Upper lobe of left lung (tissue), 6 donors: Measurements from ENCODE around the gene LMTK3. TPM values are rescaled to one million over a fixed set of nuclear protein-coding genes. Genes with fewer than 3 reads are reported as not detected.

Experiments used
- ATAC-seq, 2 donors: fragments of 200-7000 bp; cut with Tn5 transposase; one replicate each; pipeline ENCODE4 v1.9.1; 2022; ENCODE audit warnings: mild to moderate bottlenecking in 2 of 2, moderate library complexity in 2 of 2; ENCODE audit not compliant: low FRiP score in 2 of 2
- DNase-seq, 2 donors: peaks; one replicate each; pipeline ENCODE4 v3.0.0-alpha.2; 2019 to 2020
- H3K27ac ChIP-seq, 4 donors: fragments of 200-600 bp; sonication (generic); one replicate each; pipeline ENCODE4 v1.5.1; 2016 to 2019
- H3K27me3 ChIP-seq, 4 donors: fragments of 200-600 bp; sonication (generic); one replicate each; pipeline ENCODE4 v1.5.1; 2017 to 2019
- H3K36me3 ChIP-seq, 4 donors: fragments of 200-600 bp; sonication (generic); one replicate each; pipeline ENCODE4 v1.5.1; 2016 to 2019
- H3K4me1 ChIP-seq, 4 donors: fragments of 200-600 bp; sonication (generic); one replicate each; pipeline ENCODE4 v1.5.1; 2018 to 2019
- H3K4me3 ChIP-seq, 4 donors: fragments of 200-600 bp; sonication (generic); one replicate each; pipeline ENCODE4 v1.5.1; 2017 to 2019; ENCODE audit warnings: mild to moderate bottlenecking in 2 of 4, moderate library complexity in 1 of 4
- H3K9me3 ChIP-seq, 4 donors: fragments of 200-600 bp; sonication (generic); one replicate each; pipeline ENCODE4 v1.5.1; 2018 to 2019
- CTCF ChIP-seq, 6 experiments: fragments of 450-650 bp in 4 of 6; fragments of 200-600 bp in 2 of 6; sonication (generic) in 2 of 6; IDR thresholded peaks; one replicate each; pipeline ENCODE4 v1.5.1; 2016 to 2019; ENCODE audit warnings: antibody characterized with exemption in 6 of 6
- EP300 ChIP-seq, 4 donors: sonication (generic); formaldehyde crosslinking; IDR thresholded peaks; one replicate each; pipeline ENCODE4 v1.5.1; 2017; ENCODE audit warnings: antibody characterized with exemption in 4 of 4, control low read depth in 2 of 4
- POLR2A ChIP-seq, 4 donors: fragments of 450-650 bp; IDR thresholded peaks; one replicate each; pipeline ENCODE4 v1.5.1; 2016 to 2017; ENCODE audit warnings: antibody characterized with exemption in 4 of 4, mild to moderate bottlenecking in 2 of 4
- POLR2AphosphoS5 ChIP-seq, 2 donors: sonication (generic); formaldehyde crosslinking; IDR thresholded peaks; one replicate each; pipeline ENCODE4 v1.5.1; 2017; ENCODE audit warnings: antibody characterized with exemption in 2 of 2
- WGBS, 2 donors: methylation state at CpG; one replicate each; pipeline ENCODE4 v1.1.5; 2017 to 2018; 5-methylcytosine and 5-hydroxymethylcytosine counted together
- total RNA-seq, 6 donors: library from RNA; depleted of rRNA in 4 of 6; stranded (reverse); fragments of >200 nt in 4 of 6; gene quantifications; one replicate each; pipeline versions ENCODE4 v1.1.0 to v1.2.1, GENCODE V29; 2016 to 2021
- donor health status: DM: no; HTN: no; CAD: no; lungs with moderate emphysema.
- donor health status: DM: no; HTN: yes; CAD: no; lungs with severe emphysema.

The LMTK3 gene
- 10 to 100 TPM in 4 of 6 donors, 1 to 10 TPM in 2; 4.9 to 45.1 (median 13.1) TPM for total RNA-seq

- Histone ChIP-seq H3K27ac (no peak within 1 kb of the TSS), H3K27me3 (peaks cover 0 to 32% (median 21%) of the 10 kb centered on the region in 4 donors), H3K36me3 (no peaks in the 10 kb centered on the region), H3K4me1 (peaks cover 15 to 37% (median 16%) of the 10 kb centered on the region in 4 donors), H3K9me3 (no peaks in the 10 kb centered on the region), H3K4me3 (peak within 1 kb of the TSS in 3 of 4 donors; percentile 3 to 25 (median 19))
- 0 to 17% methylated on average over 6 to 20 of the region's 32 CpGs for WGBS, 2 donors
- DNase-seq (peak in 1 of 2 donors; percentile 62), ATAC-seq (no peak)
- TF ChIP-seq POLR2A (IDR thresholded peaks at IDR 0.05), result no peak
- TF ChIP-seq CTCF (IDR thresholded peaks at IDR 0.05), result no peak
- no peak for TF ChIP-seq POLR2AphosphoS5 (IDR thresholded peaks at IDR 0.05)
- no peak for TF ChIP-seq EP300 (IDR thresholded peaks at IDR 0.05)
These were observed at the start of gene LMTK3 for GRCh38 chr19:48511800-48512503. Gene LMTK3, minus strand, starts transcription at chr19:48511835. Its CDS starts 259 bp downstream, at chr19:48511576.

GRCh38 chr19:48561412-48561811, 49.8 kb upstream of the LMTK3 start:
- Histone ChIP-seq H3K4me1 (peaks cover 0 to 7% (median 0%) of the 10 kb centered on the region in 4 donors), H3K36me3 (no peaks in the 10 kb centered on the region), H3K27ac (no peak overlapping the region), H3K9me3 (no peaks in the 10 kb centered on the region), H3K27me3 (no peaks in the 10 kb centered on the region), H3K4me3 (no peak overlapping the region)
- TF ChIP-seq CTCF (IDR thresholded peaks at IDR 0.05) (no peak), POLR2AphosphoS5 (IDR thresholded peaks at IDR 0.05) (no peak), EP300 (IDR thresholded peaks at IDR 0.05) (no peak), POLR2A (IDR thresholded peaks at IDR 0.05) (no peak)
- 83 to 85% methylated on average over 11 of the region's 11 CpGs for WGBS, 2 donors
- ATAC-seq (no peak), DNase-seq (peak in 1 of 2 donors; percentile 38)

- Histone ChIP-seq H3K36me3 (no peaks in the 10 kb centered on the region), H3K4me1 (peaks cover 0 to 7% (median 0%) of the 10 kb centered on the region in 4 donors), H3K27me3 (no peaks in the 10 kb centered on the region), H3K9me3 (no peaks in the 10 kb centered on the region), H3K4me3 (no peak overlapping the region), H3K27ac (no peak overlapping the region)
- no peak for ATAC-seq
- 78 to 80% methylated on average over 6 of the region's 6 CpGs for WGBS, 2 donors
- no peak for TF ChIP-seq POLR2AphosphoS5 (IDR thresholded peaks at IDR 0.05)
- DNase-seq, result no peak
These were observed 48.5 kb upstream of the LMTK3 start for GRCh38 chr19:48560095-48560530.

GRCh38 chr19:48558018-48558684, 46.5 kb upstream of the LMTK3 start:
- Histone ChIP-seq H3K27ac (peak overlapping the region in 1 of 4 donors; percentile 30), H3K36me3 (no peaks in the 10 kb centered on the region), H3K9me3 (no peaks in the 10 kb centered on the region), H3K4me3 (peak overlapping the region in 2 of 4 donors; percentile 14 to 20), H3K4me1 (peaks cover 0 to 15% (median 8%) of the 10 kb centered on the region in 4 donors), H3K27me3 (no peaks in the 10 kb centered on the region)
- TF ChIP-seq POLR2AphosphoS5 (IDR thresholded peaks at IDR 0.05), result no peak
- peak in 1 of 4 donors; percentile 26 for TF ChIP-seq POLR2A (IDR thresholded peaks at IDR 0.05)
- no peak for TF ChIP-seq EP300 (IDR thresholded peaks at IDR 0.05)
- no peak for TF ChIP-seq CTCF (IDR thresholded peaks at IDR 0.05)
- WGBS, 2 donors, result 12 to 26% methylated on average over 15 to 24 of the region's 27 CpGs
- ATAC-seq (peak; percentile 65 to 84), DNase-seq (peak in 1 of 2 donors; percentile 54)

GRCh38 chr19:48556825-48557224, 45.2 kb upstream of the LMTK3 start:
- DNase-seq (no peak), ATAC-seq (no peak)
- Histone ChIP-seq H3K9me3 (no peaks in the 10 kb centered on the region), H3K36me3 (no peaks in the 10 kb centered on the region), H3K27me3 (no peaks in the 10 kb centered on the region), H3K27ac (no peak overlapping the region), H3K4me1 (peaks cover 0 to 17% (median 8%) of the 10 kb centered on the region in 4 donors), H3K4me3 (no peak overlapping the region)
- TF ChIP-seq POLR2A (IDR thresholded peaks at IDR 0.05), result no peak
- no peak for TF ChIP-seq POLR2AphosphoS5 (IDR thresholded peaks at IDR 0.05)
- TF ChIP-seq EP300 (IDR thresholded peaks at IDR 0.05), result no peak
- no peak for TF ChIP-seq CTCF (IDR thresholded peaks at IDR 0.05)
- 86 to 90% methylated on average over 5 of the region's 5 CpGs for WGBS, 2 donors
